Endothelial cell of umbilical vein (primary cell): ENCODE data around the gene ANGEL1.

Experiments used
- CTCF ChIP-seq, 2 donors: IDR thresholded peaks; 1 replicate in 1 of 2; 2 replicates in 1 of 2; pipeline ENCODE4 v1.5.1; 2011; ENCODE audit warnings: low read length in 2 of 2, mild to moderate bottlenecking in 2 of 2, moderate library complexity in 2 of 2, control low read depth in 1 of 2, inconsistent platforms in 1 of 2, low read depth in 1 of 2; ENCODE audit not compliant: insufficient read depth in 1 of 2; ENCODE audit errors: extremely low read depth in 1 of 2
- EZH2 ChIP-seq: IDR thresholded peaks from 2 replicates; pipeline ENCODE4 v1.6.1; 2012; ENCODE audit warnings: borderline replicate concordance, low read depth, mild to moderate bottlenecking, moderate library complexity, low read length, inconsistent platforms; ENCODE audit not compliant: severe bottlenecking
- FOS ChIP-seq: IDR thresholded peaks from 2 replicates; pipeline ENCODE4 v1.6.1; 2011; ENCODE audit warnings: mild to moderate bottlenecking, low read length, moderate library complexity, borderline replicate concordance; ENCODE audit not compliant: insufficient read depth
- GATA2 ChIP-seq: IDR thresholded peaks from 2 replicates; pipeline ENCODE4 v1.7.0; 2011; ENCODE audit warnings: low read depth, mild to moderate bottlenecking, moderate library complexity, mixed read lengths, low read length; ENCODE audit not compliant: insufficient read length, insufficient read depth
- JUN ChIP-seq: IDR thresholded peaks from 2 replicates; pipeline ENCODE4 v1.6.1; 2011; ENCODE audit warnings: borderline replicate concordance, low read depth; ENCODE audit not compliant: insufficient read length, insufficient read depth
- MAX ChIP-seq: IDR thresholded peaks from 2 replicates; pipeline ENCODE4 v1.6.1; 2011; ENCODE audit not compliant: insufficient read depth, insufficient read length
- MYC ChIP-seq: IDR thresholded peaks from one replicate; pipeline ENCODE4 v1.6.1; 2011; ENCODE audit warnings: mild to moderate bottlenecking, low read depth, low read length
- POLR2A ChIP-seq: IDR thresholded peaks from 2 replicates; pipeline ENCODE4 v1.6.1; 2012; ENCODE audit warnings: low read depth, mild to moderate bottlenecking, control low read depth, low read length
- POLR2AphosphoS5 ChIP-seq: IDR thresholded peaks from 2 replicates; pipeline ENCODE4 v1.6.1; 2012; ENCODE audit warnings: low read depth, mild to moderate bottlenecking, control low read depth, low read length, moderate library complexity; ENCODE audit not compliant: insufficient read depth

DNA sequence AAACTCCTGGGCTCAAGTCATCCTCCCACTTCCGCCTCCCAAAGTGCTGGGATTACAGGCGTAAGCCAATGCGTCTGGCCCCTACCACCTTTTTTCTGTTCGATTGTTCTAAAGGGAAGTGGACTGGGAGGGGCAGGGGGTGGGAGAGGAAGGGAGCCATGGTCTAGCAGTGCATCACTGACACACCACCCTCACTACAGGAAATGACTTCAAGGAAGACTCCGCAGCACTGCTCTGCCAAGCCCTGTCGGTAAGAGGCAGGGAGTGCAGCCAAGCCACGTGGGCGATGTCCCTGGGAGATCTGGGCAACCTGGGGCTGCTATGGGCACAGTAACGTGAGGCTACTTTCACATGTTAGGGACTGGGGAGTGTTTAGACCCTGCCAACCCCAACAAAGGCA is 31.5 kb upstream of the ANGEL1 start:
- peak; percentile 24 to 46 for TF ChIP-seq CTCF (IDR thresholded peaks at IDR 0.05; ENCODE audit: extremely low read depth in 1 of 2, insufficient read depth in 1 of 2, low read depth in 1 of 2, low read length in 2 of 2)
- no peak for TF ChIP-seq EZH2
- no peak for TF ChIP-seq GATA2
- TF ChIP-seq POLR2AphosphoS5 = peak; percentile 37
- TF ChIP-seq POLR2A = no peak
- peak; percentile 30 for TF ChIP-seq JUN
- peak; percentile 79 for TF ChIP-seq MYC
- peak; percentile 83 for TF ChIP-seq MAX
- TF ChIP-seq FOS = no peak
